Retinal pigment epithelial cell (primary cell): ENCODE data around the gene PDK3.

ENCODE experiments used
- DNase-seq: peaks from one replicate; pipeline ENCODE4 v3.0.0-alpha.2; 2010; ENCODE audit warnings: low read depth
- H3K4me3 ChIP-seq: 2 replicates; pipeline ENCODE4 v1.5.1; 2011; ENCODE audit warnings: mild to moderate bottlenecking, low read length, control low read depth, moderate library complexity
- CTCF ChIP-seq: conservative IDR thresholded peaks from 2 replicates; pipeline ENCODE4 v1.5.1; 2011; ENCODE audit warnings: low read depth, low read length, control low read depth, inconsistent platforms

PDK3 gene

DNA sequence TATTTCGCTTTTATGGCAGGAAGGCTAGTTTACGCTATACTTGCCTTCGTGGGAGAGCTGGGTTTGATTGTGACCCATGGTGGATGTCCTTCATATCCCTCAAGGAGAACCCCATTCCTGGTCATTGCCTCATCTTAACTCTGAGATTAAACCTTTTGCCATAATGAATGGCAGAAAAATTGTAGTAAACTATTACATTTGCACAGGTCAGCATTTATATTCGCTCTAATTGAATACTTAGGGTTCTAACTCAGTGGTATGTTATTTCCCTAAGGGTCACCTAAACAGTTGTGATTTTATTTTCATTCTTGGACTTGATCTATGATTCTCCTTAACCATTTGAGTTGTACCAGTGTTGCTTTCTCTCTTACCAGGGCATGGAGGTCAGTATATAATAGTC lies 13.4 kb downstream of the PDK3 start:
- H3K4me3 ChIP-seq, result no peak overlapping the region
- DNase-seq, result no peak
- TF ChIP-seq CTCF, result no peak

- no peak for DNase-seq
- no peak for TF ChIP-seq CTCF
- H3K4me3 ChIP-seq, result no peak overlapping the region
Observed at GRCh38 chrX:24479924-24480323, 14.8 kb downstream of the PDK3 start.

GRCh38 chrX:24480400-24480865 lies 15.3 kb downstream of the PDK3 start:
- no peak for DNase-seq
- no peak overlapping the region for H3K4me3 ChIP-seq
- no peak for TF ChIP-seq CTCF

DNA sequence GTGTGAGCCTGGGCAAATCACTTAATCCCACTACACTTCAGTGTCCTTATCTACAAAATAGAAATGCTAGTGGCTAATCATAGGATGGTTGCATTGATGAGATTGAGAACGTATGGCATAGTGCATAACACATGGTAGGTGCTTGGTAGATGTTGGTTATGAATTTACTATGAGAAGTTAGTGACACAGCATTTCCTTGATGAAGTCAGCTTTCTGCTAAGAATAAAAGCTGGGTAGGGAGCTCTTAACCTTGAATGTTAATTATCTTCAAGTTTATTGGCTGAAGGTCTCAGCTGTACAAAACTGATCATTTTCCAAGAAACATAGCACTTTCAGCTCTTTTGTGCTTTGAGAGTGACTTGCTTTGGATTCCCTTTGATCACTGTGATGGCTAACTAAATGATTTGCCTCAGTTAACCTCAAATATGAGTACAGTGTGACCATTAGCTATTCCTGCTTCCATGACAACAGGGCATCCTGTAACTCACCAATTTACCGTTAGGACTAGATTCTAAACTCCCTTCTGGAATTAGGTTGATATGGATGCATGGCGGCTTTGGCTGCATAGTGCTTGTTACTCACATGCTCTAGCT lies 17.8 kb downstream of the PDK3 start:
- no peak for TF ChIP-seq CTCF
- DNase-seq, result no peak
- H3K4me3 ChIP-seq, result no peak overlapping the region

- H3K4me3 ChIP-seq, result no peak overlapping the region
- DNase-seq, result no peak
- TF ChIP-seq CTCF, result no peak
Observed at GRCh38 chrX:24483596-24483995, 18.5 kb downstream of the PDK3 start.

DNA sequence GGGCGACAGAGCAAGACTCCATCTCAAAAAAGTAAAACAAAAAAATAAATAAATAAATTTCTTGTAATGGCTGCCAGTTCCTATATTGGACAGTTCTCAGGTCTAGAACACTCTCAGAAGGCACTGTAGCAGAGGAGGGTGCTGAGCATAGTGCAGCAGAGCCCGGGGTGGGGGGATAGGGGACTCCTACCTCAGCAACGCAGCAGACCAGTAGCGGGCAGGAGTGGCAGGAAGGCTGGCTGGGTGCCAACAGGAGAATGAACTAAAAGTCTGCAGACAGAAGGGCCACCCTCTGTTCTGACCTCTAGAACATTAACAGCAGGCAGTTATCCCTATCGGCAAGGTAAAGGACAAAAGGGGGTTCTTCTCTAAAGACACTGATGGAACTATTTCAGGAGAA lies 20.2 kb downstream of the PDK3 start:
- no peak for TF ChIP-seq CTCF
- DNase-seq, result no peak

GRCh38 chrX:24485976-24486680 lies 21.0 kb downstream of the PDK3 start:
- TF ChIP-seq CTCF, result no peak
- no peak overlapping the region for H3K4me3 ChIP-seq
- DNase-seq, result no peak

More for the DNA sequence above, 20.2 kb downstream of the PDK3 start:
- H3K4me3 ChIP-seq, result no peak overlapping the region
